ENCODE measurements around the gene DHCR24. TPM values are rescaled to one million over a fixed set of nuclear protein-coding genes. Genes with fewer than 3 reads are reported as not detected.

Gene DHCR24
- total RNA-seq, 4 donors from 2014 or later: 5.3 to 36.1 (median 13.7) TPM

DNA sequence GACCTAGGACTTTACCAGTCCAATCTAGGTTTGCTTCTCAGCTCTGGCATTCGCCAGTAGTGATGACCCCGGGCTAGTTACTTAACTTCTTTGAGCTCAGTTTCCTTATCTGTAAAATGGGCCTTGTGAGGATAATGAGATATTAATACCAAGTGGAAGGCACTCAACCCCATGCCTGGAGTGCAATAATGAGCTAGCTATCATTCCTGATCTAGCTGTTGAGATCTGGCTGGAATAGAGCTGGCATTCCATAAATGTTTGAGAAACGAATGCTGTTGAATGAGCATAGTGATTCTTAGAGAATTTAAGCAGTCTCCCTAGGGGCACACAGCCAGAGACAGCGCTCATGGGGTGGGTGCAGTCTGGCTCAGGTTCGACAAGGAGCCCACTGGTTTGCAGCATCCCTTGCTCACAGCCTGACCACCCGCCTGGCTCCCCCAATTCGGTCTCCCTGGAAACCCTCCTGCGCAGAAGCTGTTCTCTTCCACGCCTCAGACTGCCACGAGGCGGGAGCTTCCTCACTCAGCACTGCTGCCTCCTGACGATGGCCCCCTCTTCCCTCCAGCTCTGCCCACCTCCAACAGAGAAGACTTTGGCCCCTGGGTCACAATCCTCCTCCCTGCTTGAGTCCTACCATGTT, 32.5 kb downstream of the DHCR24 start:
- Histone ChIP-seq H3K4me1 (no peaks in the 10 kb centered on the region), H3K27me3 (no peaks in the 10 kb centered on the region), H3K4me3 (no peak overlapping the region), H3K36me3 (no peaks in the 10 kb centered on the region), H3K27ac (no peak overlapping the region), H3K9me3 (no peaks in the 10 kb centered on the region)
- no peak for DNase-seq
- TF ChIP-seq, protein P1, sequence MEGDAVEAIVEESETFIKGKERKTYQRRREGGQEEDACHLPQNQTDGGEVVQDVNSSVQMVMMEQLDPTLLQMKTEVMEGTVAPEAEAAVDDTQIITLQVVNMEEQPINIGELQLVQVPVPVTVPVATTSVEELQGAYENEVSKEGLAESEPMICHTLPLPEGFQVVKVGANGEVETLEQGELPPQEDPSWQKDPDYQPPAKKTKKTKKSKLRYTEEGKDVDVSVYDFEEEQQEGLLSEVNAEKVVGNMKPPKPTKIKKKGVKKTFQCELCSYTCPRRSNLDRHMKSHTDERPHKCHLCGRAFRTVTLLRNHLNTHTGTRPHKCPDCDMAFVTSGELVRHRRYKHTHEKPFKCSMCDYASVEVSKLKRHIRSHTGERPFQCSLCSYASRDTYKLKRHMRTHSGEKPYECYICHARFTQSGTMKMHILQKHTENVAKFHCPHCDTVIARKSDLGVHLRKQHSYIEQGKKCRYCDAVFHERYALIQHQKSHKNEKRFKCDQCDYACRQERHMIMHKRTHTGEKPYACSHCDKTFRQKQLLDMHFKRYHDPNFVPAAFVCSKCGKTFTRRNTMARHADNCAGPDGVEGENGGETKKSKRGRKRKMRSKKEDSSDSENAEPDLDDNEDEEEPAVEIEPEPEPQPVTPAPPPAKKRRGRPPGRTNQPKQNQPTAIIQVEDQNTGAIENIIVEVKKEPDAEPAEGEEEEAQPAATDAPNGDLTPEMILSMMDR (IDR thresholded peaks at IDR 0.05): no peak
- TF ChIP-seq POLR2A (IDR thresholded peaks at IDR 0.05): no peak
- intact Hi-C loops (cut with DNase I; ENCODE audit: low total_unique reads): no loop called here

DNA sequence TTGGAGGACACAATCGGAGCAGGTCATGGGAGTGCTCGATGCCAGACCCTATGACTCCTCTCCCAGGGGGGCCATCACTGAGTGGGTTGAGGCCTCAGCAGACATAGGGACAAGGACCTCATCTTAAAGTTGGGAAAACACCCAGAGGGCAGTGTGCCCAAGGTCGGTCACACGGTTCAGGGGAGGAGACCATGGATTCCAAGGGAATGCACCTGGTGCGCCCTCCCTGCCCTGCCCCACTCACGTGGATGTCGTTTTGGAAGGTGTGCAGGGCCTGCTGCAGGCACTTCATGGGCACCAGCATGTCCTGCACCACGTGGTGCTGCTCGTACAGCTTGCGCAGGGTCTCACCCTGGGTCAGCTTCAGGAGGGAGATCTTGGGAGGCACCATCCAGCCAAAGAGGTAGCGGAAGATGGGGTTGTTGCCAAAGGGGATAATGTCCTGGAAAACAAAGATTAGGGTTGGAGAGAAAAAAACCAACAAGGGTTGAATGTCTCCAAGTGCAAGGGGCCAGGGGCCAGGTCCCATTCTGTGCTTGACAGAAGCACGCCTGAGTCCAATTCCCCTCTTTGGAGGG, 33.1 kb downstream of the DHCR24 start:
- Histone ChIP-seq H3K4me1 (no peaks in the 10 kb centered on the region), H3K27ac (no peak overlapping the region), H3K36me3 (no peaks in the 10 kb centered on the region), H3K27me3 (no peaks in the 10 kb centered on the region), H3K9me3 (no peaks in the 10 kb centered on the region), H3K4me3 (no peak overlapping the region)
- no peak for TF ChIP-seq POLR2A (IDR thresholded peaks at IDR 0.05)
- TF ChIP-seq, protein P1 (IDR thresholded peaks at IDR 0.05): no peak
- DNase-seq: no peak
- intact Hi-C loops (cut with DNase I; ENCODE audit: low total_unique reads): no loop called here

DNA sequence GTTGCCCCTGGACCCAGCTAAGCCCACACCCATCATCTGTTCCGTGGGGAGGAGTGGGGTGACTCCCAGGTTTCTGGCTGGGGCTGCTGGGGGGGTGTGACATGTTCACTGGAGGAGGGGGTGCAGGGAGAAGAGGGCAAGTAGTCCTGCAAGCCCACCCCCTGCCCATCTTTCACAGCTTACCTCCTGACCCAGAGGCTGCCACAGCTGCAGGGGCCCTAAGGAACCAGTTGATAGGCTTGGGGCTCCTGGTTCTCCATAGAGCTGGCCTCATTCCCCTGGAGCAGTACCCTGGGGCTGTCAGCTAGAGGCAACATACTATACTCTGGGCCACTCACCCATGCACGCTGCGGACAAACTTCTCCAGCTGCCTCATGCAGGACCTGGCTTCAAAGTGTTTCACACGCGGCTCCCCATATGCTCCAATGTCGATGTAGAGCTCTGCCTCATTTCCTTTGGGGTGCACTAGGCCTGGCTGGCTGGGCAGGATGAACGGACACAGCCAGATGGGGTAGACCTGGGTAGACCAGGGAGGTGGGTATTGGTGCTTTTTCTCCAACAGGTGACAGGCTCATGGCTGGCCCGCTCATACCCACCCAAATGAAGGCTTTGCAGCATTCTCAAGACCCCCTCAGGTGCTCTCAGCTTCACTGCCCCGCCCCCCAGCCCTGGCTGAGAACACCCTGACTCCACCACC, 33.8 kb downstream of the DHCR24 start:
- Histone ChIP-seq H3K27ac (no peak overlapping the region), H3K4me3 (no peak overlapping the region), H3K36me3 (no peaks in the 10 kb centered on the region), H3K4me1 (no peaks in the 10 kb centered on the region), H3K9me3 (no peaks in the 10 kb centered on the region), H3K27me3 (no peaks in the 10 kb centered on the region)
- intact Hi-C loops (cut with DNase I; ENCODE audit: low total_unique reads): no loop called here
- no peak for TF ChIP-seq POLR2A (IDR thresholded peaks at IDR 0.05)
- TF ChIP-seq, protein P1 (IDR thresholded peaks at IDR 0.05): no peak
- DNase-seq: no peak

DNA sequence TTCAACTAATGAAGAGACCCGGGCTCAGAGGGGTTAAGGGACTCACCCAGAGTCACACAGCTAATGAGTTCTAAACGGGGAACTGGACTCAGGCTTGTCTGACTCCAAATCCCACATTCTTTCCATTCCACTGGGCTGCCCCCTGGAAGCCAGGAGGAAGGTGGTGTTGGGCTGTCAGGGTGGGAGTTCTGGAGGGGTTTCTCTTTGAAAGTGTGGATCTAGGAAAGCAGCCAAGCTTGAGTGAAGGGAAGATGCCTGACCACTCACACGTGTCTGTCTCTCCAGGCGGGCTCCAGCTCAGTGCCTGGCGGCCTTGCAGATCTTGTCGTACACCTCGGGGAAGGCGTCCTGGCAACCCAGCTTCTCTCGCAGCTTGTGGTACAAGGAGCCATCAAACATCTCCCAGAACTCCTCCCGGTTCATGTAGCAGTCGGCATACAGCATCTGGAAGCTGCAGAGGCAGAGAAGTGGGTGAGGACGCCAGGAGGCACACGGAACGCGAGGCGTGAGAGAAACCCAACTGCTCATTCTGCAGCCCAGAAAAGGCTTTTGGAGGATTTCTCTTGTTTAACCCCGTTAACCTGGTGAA, 35.0 kb downstream of the DHCR24 start:
- Histone ChIP-seq H3K9me3 (no peaks in the 10 kb centered on the region), H3K4me1 (no peaks in the 10 kb centered on the region), H3K27ac (no peak overlapping the region), H3K4me3 (no peak overlapping the region), H3K27me3 (no peaks in the 10 kb centered on the region), H3K36me3 (no peaks in the 10 kb centered on the region)
- TF ChIP-seq, protein P1 (IDR thresholded peaks at IDR 0.05): no peak
- TF ChIP-seq POLR2A (IDR thresholded peaks at IDR 0.05): no peak
- intact Hi-C loops (cut with DNase I; ENCODE audit: low total_unique reads): no loop called here
- no peak for DNase-seq

DNA sequence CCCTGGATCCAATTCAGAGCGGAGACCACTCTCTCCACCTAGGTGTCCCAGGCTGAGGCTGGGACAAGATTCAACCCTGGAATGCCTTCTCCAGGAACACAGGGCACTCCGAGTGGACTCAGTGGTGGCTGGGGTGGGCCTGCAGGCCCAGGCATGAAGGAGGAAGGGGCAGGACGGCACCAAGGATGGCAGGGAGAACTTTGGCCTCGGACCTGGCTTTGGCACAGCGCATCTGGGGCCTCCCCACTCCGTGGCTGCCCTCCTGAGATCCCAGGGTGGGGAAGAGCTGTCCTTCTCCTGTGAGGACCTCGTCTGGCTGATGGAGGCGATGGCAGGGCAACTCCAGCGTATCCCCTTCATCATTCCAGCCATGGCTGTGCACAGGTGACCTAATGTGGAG, 35.6 kb downstream of the DHCR24 start:
- no peaks in the 10 kb centered on the region for H3K27me3 ChIP-seq

More for the DNA sequence above, 35.6 kb downstream of the DHCR24 start:
- no peaks in the 10 kb centered on the region for H3K36me3 ChIP-seq
- DNase-seq: no peak
- intact Hi-C loops (cut with DNase I; ENCODE audit: low total_unique reads): no loop called here
- no peaks in the 10 kb centered on the region for H3K9me3 ChIP-seq
- no peak overlapping the region for H3K27ac ChIP-seq
- no peaks in the 10 kb centered on the region for H3K4me1 ChIP-seq
- no peak overlapping the region for H3K4me3 ChIP-seq
- no peak for TF ChIP-seq POLR2A (IDR thresholded peaks at IDR 0.05)
